ENCODE results near the gene COLEC12. TPM values are rescaled to one million over a fixed set of nuclear protein-coding genes. Genes with fewer than 3 reads are reported as not detected.

COLEC12 gene
- total RNA-seq, 1 donor from 2014 or later, result not detected

GRCh38 chr18:392928-393573 is 107.5 kb downstream of the COLEC12 start:
- intact Hi-C loops (cut with micrococcal nuclease), result no loop called here

DNA sequence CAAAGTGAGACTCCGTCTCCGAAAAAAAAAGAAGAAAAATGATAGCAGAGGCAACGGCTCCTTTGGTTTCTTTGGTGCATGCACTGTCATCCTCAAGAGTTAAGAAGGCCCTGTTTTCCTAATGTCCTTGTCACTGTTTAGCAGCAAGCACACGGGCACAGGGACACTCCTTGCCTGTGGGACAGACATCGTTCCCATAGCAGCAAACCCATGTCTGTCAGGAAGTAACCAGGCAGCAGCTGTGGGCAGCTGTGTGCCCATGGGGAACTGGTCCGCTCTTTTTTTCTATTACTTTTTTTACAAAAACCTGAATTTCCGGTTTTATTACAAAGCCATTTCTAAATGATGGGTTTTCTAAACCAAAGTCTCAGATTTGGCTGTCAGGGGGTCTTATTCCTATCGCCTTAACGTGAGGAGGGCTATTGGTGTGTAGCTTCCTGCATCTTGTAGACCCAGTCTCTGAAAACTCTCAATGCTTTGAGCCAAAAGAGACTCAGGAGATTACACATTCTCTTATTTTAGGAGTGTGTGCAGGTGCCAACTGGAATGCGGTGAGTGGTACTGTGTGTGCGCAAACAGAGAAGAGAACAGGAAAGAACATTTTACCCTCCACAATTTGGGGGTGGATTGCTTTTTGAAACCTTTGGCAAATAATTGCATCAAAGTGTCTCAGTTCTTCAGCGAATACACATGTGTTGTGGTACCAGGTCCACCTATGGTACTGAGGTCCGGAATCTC is 109.6 kb downstream of the COLEC12 start:
- intact Hi-C loops (cut with micrococcal nuclease), result no loop called here

- intact Hi-C loops (cut with micrococcal nuclease), result loop anchor here (10.0 kb wide), 1 partner anchor 1655 kb away; no protein-coding TSS in a partner anchor
These were observed 110.7 kb downstream of the COLEC12 start for GRCh38 chr18:389658-390357.

GRCh38 chr18:388200-388599 is 112.3 kb downstream of the COLEC12 start:
- intact Hi-C loops (cut with micrococcal nuclease), result loop anchor here (10.0 kb wide), 1 partner anchor 1657 kb away; no protein-coding TSS in a partner anchor

DNA sequence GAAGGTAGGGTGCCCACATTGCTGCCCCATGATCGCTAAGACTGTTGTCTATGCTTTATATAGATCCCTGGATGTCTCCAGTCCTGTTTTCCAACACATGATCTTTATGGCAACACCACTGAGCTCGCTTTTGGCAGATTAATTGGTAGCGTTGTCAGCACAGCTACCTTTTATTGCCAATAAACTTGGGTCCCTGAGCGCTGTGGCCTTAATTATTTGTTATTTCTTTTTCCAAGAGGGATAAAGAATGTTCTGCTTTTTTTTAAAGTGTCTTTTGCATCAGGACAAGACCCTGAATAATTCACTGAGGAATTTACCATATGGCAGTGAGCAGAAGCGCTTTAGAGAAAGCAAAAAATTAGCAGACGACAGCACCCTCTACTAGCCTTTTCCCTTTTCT is 113.5 kb downstream of the COLEC12 start:
- intact Hi-C loops (cut with micrococcal nuclease), result loop anchor here (10.0 kb wide), 1 partner anchor 1658 kb away; no protein-coding TSS in a partner anchor

- intact Hi-C loops (cut with micrococcal nuclease), result loop anchor here (10.0 kb wide), 1 partner anchor 1660 kb away; no protein-coding TSS in a partner anchor
These were observed 115.6 kb downstream of the COLEC12 start for GRCh38 chr18:384897-385296.

DNA sequence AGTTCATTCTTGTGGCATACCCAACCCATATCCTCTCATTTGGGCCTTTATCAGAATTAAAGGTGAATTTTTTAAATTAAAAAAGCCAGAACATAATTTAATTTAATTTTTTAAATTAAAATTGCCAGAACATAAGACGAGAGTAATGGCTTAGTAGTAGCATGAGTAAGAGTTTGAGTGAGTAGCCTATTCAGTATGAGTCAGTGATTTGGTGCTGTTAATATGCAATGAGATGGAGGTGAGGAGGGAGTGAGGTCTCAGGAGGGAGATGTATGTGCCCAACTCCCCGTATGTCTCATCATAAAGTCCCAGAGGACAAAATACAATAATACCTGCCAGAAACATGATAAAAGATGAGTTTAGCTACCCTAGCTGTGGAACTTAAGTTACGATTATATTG is 117.4 kb downstream of the COLEC12 start:
- intact Hi-C loops (cut with micrococcal nuclease), result loop anchor here (10.0 kb wide), 1 partner anchor 1662 kb away; no protein-coding TSS in a partner anchor

- intact Hi-C loops (cut with micrococcal nuclease), result loop anchor here (10.0 kb wide), 1 partner anchor 1662 kb away; no protein-coding TSS in a partner anchor
These were observed 118.0 kb downstream of the COLEC12 start for GRCh38 chr18:382423-382984.

- intact Hi-C loops (cut with micrococcal nuclease), result loop anchor here (10.0 kb wide), 1 partner anchor 1665 kb away; no protein-coding TSS in a partner anchor
These were observed 120.7 kb downstream of the COLEC12 start for GRCh38 chr18:379681-380330.

DNA sequence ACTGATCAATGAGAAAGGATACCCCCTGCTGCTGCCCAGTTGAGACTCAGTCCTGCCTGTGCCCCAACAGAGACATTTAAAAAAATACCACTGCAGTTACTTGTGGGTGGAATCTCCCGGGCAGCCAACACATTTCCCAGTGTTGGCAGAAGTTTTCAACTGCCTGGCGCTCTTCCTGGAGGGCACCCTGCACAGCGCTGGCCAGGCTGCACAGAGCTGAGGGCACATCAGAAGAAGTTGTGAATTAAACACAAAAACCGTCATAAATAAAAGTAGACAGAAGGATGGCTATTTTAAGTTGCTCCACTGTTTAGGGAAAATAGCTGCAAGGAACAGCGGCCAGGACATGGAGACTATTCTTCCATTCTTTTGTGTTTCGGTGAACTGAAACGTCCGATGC is 122.4 kb downstream of the COLEC12 start:
- intact Hi-C loops (cut with micrococcal nuclease), result no loop called here

DNA sequence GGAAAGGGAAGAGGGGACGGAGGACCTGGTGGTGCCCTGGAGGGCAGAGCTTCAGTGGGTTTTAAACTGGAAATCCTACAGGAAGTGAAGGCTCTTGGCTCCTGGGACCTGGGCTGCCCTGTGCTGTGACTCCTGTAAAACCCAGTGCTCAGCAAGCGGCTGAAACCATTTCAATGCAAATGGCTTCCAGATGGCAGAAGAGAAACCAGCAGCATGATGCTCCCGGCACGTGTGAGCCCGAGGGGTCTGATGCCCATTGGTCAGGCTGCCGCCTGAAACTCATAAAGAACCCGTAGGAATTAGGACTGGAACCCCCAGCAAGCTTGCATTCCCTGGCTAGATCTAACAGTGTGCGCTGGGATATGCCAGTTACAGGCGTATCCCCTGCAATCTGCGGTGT is 123.4 kb downstream of the COLEC12 start:
- intact Hi-C loops (cut with micrococcal nuclease), result no loop called here

- intact Hi-C loops (cut with micrococcal nuclease), result no loop called here
These were observed 124.2 kb downstream of the COLEC12 start for GRCh38 chr18:376311-376710.

GRCh38 chr18:374721-375168 is 125.8 kb downstream of the COLEC12 start:
- intact Hi-C loops (cut with micrococcal nuclease), result no loop called here

GRCh38 chr18:373780-374179 is 126.7 kb downstream of the COLEC12 start:
- intact Hi-C loops (cut with micrococcal nuclease), result no loop called here

DNA sequence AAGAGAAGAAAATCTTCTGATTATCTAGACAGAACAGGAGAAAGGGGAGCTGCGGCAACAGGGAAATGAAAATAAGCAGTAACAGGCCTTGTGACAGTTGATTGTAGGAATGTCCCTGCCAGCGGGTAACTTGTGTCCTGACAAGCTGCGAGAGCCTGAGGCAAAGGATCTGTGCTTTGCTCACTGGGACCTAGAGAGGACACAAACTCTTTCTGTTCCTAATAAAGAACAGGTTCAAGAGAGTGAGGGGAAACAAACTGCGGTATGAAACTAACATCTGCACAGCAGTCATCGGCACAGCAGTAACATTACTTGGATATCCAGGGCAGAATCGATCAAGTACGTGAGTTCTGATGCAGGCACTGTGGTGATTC is 128.9 kb downstream of the COLEC12 start:
- intact Hi-C loops (cut with micrococcal nuclease), result no loop called here

DNA sequence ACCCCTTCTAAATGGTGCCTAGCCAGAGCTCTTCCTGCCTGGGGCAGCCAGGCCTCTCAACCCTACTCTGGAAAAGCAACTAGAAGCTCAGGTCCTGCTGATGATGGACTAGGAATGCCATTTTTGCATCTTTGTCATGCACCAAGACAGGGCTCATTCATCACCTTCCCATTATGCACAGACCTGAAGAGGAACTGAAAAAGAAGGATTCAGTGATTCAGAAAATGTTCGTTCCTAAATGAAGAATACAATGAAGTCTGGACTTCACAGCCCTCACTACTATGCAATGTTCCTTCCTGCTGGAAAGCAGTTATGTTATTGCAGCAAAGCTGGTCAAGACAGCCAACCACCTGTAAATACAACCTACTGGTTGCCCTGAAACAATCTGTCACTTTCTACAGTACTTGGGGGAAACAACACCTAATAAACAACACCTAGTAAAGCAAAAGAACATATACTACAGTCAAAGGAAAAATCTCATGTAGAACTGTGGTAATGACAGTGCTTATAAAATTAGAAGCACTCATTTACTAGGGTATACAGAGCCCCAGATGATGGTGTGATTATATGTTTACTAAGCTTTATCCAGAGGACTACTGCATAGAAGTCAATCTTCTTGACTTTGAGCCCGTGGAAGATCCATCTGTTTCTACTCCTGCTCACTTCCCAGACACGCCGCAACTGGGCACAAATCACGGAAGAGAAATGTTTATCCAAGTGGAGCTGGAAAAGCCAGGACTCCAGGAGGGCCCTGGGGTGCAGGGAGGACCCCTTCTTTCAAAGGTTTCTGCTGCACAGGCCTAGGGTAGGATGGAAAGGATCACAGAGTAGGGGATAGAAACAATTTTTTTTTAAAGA is 129.5 kb downstream of the COLEC12 start:
- intact Hi-C loops (cut with micrococcal nuclease), result no loop called here

- intact Hi-C loops (cut with micrococcal nuclease), result no loop called here
These were observed 131.1 kb downstream of the COLEC12 start for GRCh38 chr18:369224-370015.

DNA sequence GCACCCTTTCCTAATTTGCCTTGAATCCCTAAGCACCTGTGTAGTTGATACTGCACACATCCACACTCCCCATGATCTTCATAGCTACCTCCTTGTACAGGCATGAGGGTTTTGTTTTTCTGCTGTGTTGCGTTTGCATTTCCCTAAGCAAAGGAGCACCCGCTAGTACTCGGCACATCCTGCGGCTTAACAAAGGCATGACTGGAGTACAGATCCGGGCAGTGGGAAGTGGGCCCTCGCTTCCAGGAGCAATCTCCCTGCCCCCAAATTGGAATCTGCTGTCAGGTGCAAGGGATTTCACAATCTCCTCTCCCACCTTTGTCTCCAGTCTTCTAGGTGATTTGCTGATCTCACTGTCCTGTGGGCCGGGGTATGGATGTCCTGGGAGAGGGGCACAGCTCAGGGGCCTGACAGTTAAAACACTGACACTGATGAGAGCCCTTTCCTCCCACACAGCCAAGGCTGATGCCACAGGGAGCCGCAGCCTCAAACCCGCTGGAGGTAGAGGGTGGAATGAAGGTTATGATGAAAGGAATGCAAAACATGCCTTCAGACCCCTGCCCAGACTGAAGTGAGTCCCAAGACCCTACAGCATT is 133.9 kb downstream of the COLEC12 start:
- intact Hi-C loops (cut with micrococcal nuclease), result no loop called here

- intact Hi-C loops (cut with micrococcal nuclease), result no loop called here
These were observed 134.8 kb downstream of the COLEC12 start for GRCh38 chr18:365651-366050.
